ENCODE measurements around the gene DTWD2.
"Not testable (repeated sequence)": the region's sequence is repeated elsewhere in the genome, so short reads cannot be mapped to it uniquely, and the experiment has no call there.

- TF ChIP-seq CTCF, POLR2A (IDR thresholded peaks at IDR 0.05): not testable (repeated sequence)
These were observed 38.0 kb downstream of the DTWD2 start for GRCh38 chr5:118950354-118950753.

All from adrenal gland (tissue), 5 donors.